Breast epithelium (tissue), 4 donors: ENCODE results near the gene RNF4. TPM values are rescaled to one million over a fixed set of nuclear protein-coding genes. Genes with fewer than 3 reads are reported as not detected.
A peak's percentile ranks its signal among the peaks of the same experiment; 100 is the strongest.

Experiments used
- DNase-seq, 2 donors: peaks; one replicate each; pipeline ENCODE4 v3.0.0-alpha.2; 2019; ENCODE audit warnings: low spot score in 2 of 2
- H3K27ac ChIP-seq, 2 donors: fragments of 200-600 bp; sonication (generic) in 1 of 2; one replicate each; pipeline ENCODE4 v1.5.1; 2016 to 2019; ENCODE audit warnings: mild to moderate bottlenecking in 1 of 2
- H3K27me3 ChIP-seq, 2 donors: fragments of 200-600 bp; sonication (generic) in 1 of 2; one replicate each; pipeline versions ENCODE4 v1.5.1 to v1.6.0; 2017 to 2019; ENCODE audit warnings: control low read depth in 1 of 2, mild to moderate bottlenecking in 1 of 2
- H3K36me3 ChIP-seq: fragments of 200-600 bp; one replicate; pipeline ENCODE4 v1.5.1; 2019
- H3K4me1 ChIP-seq, 2 donors: fragments of 200-600 bp; sonication (generic); one replicate each; pipeline ENCODE4 v1.5.1; 2016 to 2019; ENCODE audit warnings: control low read depth in 1 of 2
- H3K4me3 ChIP-seq, 3 donors: fragments of 200-600 bp; sonication (generic); 1 replicate in 2 of 3; 2 replicates in 1 of 3; pipeline ENCODE4 v1.5.1; 2016 to 2019; ENCODE audit warnings: mild to moderate bottlenecking in 3 of 3, moderate library complexity in 2 of 3
- H3K9me3 ChIP-seq, 2 donors: fragments of 200-600 bp; sonication (generic) in 1 of 2; one replicate each; pipeline ENCODE4 v1.5.1; 2016 to 2019; ENCODE audit warnings: control low read depth in 1 of 2
- CTCF ChIP-seq, 3 donors: fragments of 450-650 bp; IDR thresholded peaks; one replicate each; pipeline ENCODE4 v1.5.1; 2016 to 2017; ENCODE audit warnings: antibody characterized with exemption in 3 of 3, mild to moderate bottlenecking in 3 of 3, moderate library complexity in 3 of 3
- POLR2A ChIP-seq: fragments of 450-650 bp; IDR thresholded peaks from one replicate; pipeline ENCODE4 v1.6.1; 2016; ENCODE audit warnings: antibody characterized with exemption, mild to moderate bottlenecking, moderate library complexity
- POLR2AphosphoS5 ChIP-seq, 3 donors: sonication (generic); formaldehyde crosslinking; IDR thresholded peaks; one replicate each; pipeline ENCODE4 v1.6.1; 2017; ENCODE audit warnings: antibody characterized with exemption in 3 of 3
- intact Hi-C: fragments of 100-400 bp; cut with DNase I; formaldehyde crosslinking; loops from one replicate; pipeline ENCODE4 v1.15.1; 2023; ENCODE audit warnings: low total_unique reads
- total RNA-seq, 3 donors: library from RNA; depleted of rRNA; stranded (reverse); fragments of >200 nt; gene quantifications; one replicate each; pipeline ENCODE4 v1.1.0, GENCODE V29; 2016

Gene RNF4
- total RNA-seq, 3 donors from 2014 or later = 35.7 to 52.7 (median 40.8) TPM

GRCh38 chr4:2485956-2486355 lies 17.1 kb downstream of the RNF4 start:
- Histone ChIP-seq H3K27ac (no peak overlapping the region), H3K36me3 (peaks cover 4% of the 10 kb centered on the region), H3K4me3 (no peak overlapping the region), H3K4me1 (peaks cover 5 to 18% of the 10 kb centered on the region in 2 donors), H3K27me3 (no peaks in the 10 kb centered on the region), H3K9me3 (no peaks in the 10 kb centered on the region)
- DNase-seq = no peak
- TF ChIP-seq CTCF (IDR thresholded peaks at IDR 0.05) (no peak), POLR2A (no peak), POLR2AphosphoS5 (IDR thresholded peaks at IDR 0.05) (no peak)
- intact Hi-C loops = no loop called here

GRCh38 chr4:2486981-2487380 lies 18.1 kb downstream of the RNF4 start:
- intact Hi-C loops = no loop called here
- no peaks in the 10 kb centered on the region for H3K27me3 ChIP-seq
- DNase-seq = no peak
- no peaks in the 10 kb centered on the region for H3K9me3 ChIP-seq
- no peak overlapping the region for H3K27ac ChIP-seq
- peaks cover 5% of the 10 kb centered on the region for H3K36me3 ChIP-seq
- H3K4me1 ChIP-seq = peaks cover 5 to 14% of the 10 kb centered on the region in 2 donors
- H3K4me3 ChIP-seq = no peak overlapping the region
- TF ChIP-seq POLR2AphosphoS5 (IDR thresholded peaks at IDR 0.05) (no peak), CTCF (IDR thresholded peaks at IDR 0.05) (no peak), POLR2A (no peak)

GRCh38 chr4:2487632-2488031 lies 18.7 kb downstream of the RNF4 start:
- Histone ChIP-seq H3K27me3 (no peaks in the 10 kb centered on the region), H3K4me3 (no peak overlapping the region), H3K27ac (no peak overlapping the region), H3K4me1 (peaks cover 0 to 8% of the 10 kb centered on the region in 2 donors), H3K36me3 (peaks cover 5% of the 10 kb centered on the region), H3K9me3 (no peaks in the 10 kb centered on the region)
- TF ChIP-seq POLR2A (no peak), POLR2AphosphoS5 (IDR thresholded peaks at IDR 0.05) (no peak), CTCF (IDR thresholded peaks at IDR 0.05) (no peak)
- DNase-seq = no peak
- intact Hi-C loops = no loop called here

GRCh38 chr4:2489081-2489805 lies 20.3 kb downstream of the RNF4 start:
- H3K36me3 ChIP-seq = peaks cover 5% of the 10 kb centered on the region
- DNase-seq = no peak
- no peaks in the 10 kb centered on the region for H3K9me3 ChIP-seq
- no peaks in the 10 kb centered on the region for H3K27me3 ChIP-seq
- peak overlapping the region in 1 of 2 donors; percentile 50 for H3K27ac ChIP-seq
- H3K4me1 ChIP-seq = no peaks in the 10 kb centered on the region
- intact Hi-C loops = no loop called here
- H3K4me3 ChIP-seq = no peak overlapping the region
- TF ChIP-seq POLR2AphosphoS5 (IDR thresholded peaks at IDR 0.05) = no peak
- no peak for TF ChIP-seq CTCF (IDR thresholded peaks at IDR 0.05)
- TF ChIP-seq POLR2A = no peak

GRCh38 chr4:2489841-2490552 lies 21.1 kb downstream of the RNF4 start:
- peak overlapping the region in 1 of 2 donors; percentile 50 for H3K27ac ChIP-seq
- DNase-seq = no peak
- H3K36me3 ChIP-seq = peaks cover 5% of the 10 kb centered on the region
- no peak overlapping the region for H3K4me3 ChIP-seq
- no peak for TF ChIP-seq CTCF (IDR thresholded peaks at IDR 0.05)
- TF ChIP-seq POLR2A = no peak
- TF ChIP-seq POLR2AphosphoS5 (IDR thresholded peaks at IDR 0.05) = no peak
- H3K4me1 ChIP-seq = no peaks in the 10 kb centered on the region
- H3K27me3 ChIP-seq = no peaks in the 10 kb centered on the region
- intact Hi-C loops = no loop called here
- H3K9me3 ChIP-seq = no peaks in the 10 kb centered on the region
